Measurements from ENCODE around the gene IMMP2L.

GRCh38 chr7:110827287-110827855 lies 734.9 kb downstream of the IMMP2L start:
- TF ChIP-seq CTCF (IDR thresholded peaks at IDR 0.05 in 4 of 5, conservative IDR thresholded peaks at IDR 0.05 in 1 of 5) = no peak
- TF ChIP-seq POLR2A (IDR thresholded peaks at IDR 0.05) = no peak

Measured in gastrocnemius medialis (tissue), 4 donors.